ENCODE results near the gene FXYD7. TPM values are rescaled to one million over a fixed set of nuclear protein-coding genes. Genes with fewer than 3 reads are reported as not detected.

Gene FXYD7
- total and polyA plus RNA-seq, 9 of the 15 experiments (the other 6 are each of a cell fraction or from before 2014, with no cell fraction given), result 0.10 to 0.80 (median 0.31) TPM; not detected in 3

- ChIA-PET POLR2A (interaction anchor here (0.6 to 1.6 kb wide), 6 partner anchors 8 to 551 kb away, joined by 3 to 4 read pairs (median 4); no protein-coding TSS in a partner anchor), CTCF (ENCODE audit: low intra/inter-chr PET ratio) (no interaction called here)
- no peak for FAIRE-seq
- intact Hi-C loops (cut with micrococcal nuclease) (loop anchor here (5.0 kb wide), 2 partner anchors 38 to 78 kb away; partner anchors contain the start of gene LSR), in situ Hi-C loops (cut with MboI) (no loop called here)
- peaks cover 40 to 49% of the 10 kb centered on the region in 2 experiments for H3K4me1 ChIP-seq (replicated peaks in 1 of 2; ENCODE audit: control insufficient read depth in 2 of 2, insufficient read depth in 2 of 2, low read length in 2 of 2)
- no peak for ATAC-seq
- WGBS (ENCODE audit: insufficient coverage, low coverage, missing lambda C conversion rate), result 83% methylated on average over 16 of the region's 18 CpGs
- no peaks in the 10 kb centered on the region; a peak in 1 of 5 replicates for H3K27me3 ChIP-seq (ENCODE audit: control insufficient read depth in 2 of 2, insufficient read depth in 2 of 2, low read length in 2 of 2)
- no peak overlapping the region for H3K27ac ChIP-seq (ENCODE audit: extremely low read depth, low read depth, low read length)
- no peak overlapping the region for H3K9ac ChIP-seq (ENCODE audit: insufficient read depth in 1 of 2, low read depth in 2 of 2, low read length in 2 of 2)
- DNase-seq (ENCODE audit: extremely low read depth in 1 of 4, low spot score in 3 of 4), result no peak
- H3K4me3 ChIP-seq, result no peak overlapping the region
- H4K20me1 ChIP-seq (replicated peaks; ENCODE audit: control insufficient read depth, insufficient read depth, low read length), result no peaks in the 10 kb centered on the region
- TF ChIP-seq HDAC8 (tag; IDR thresholded peaks at IDR 0.05), result no peak
- no peak for TF ChIP-seq GABPB1 (CRISPR knock-in tag; IDR thresholded peaks at IDR 0.05)
- peak; percentile 47 for TF ChIP-seq POLR2G (IDR thresholded peaks at IDR 0.05; ENCODE audit: low read depth, low read length)
- no peak for TF ChIP-seq PTTG1 (tag; IDR thresholded peaks at IDR 0.05; ENCODE audit: low read depth)
- TF ChIP-seq RBFOX2 (IDR thresholded peaks at IDR 0.05; ENCODE audit: low read depth, low read length), result peak; percentile 54
- TF ChIP-seq RREB1 (CRISPR knock-in tag; IDR thresholded peaks at IDR 0.05), result no peak
- H3K9me1 ChIP-seq (ENCODE audit: control insufficient read depth, insufficient read depth, low read length), result no peaks in the 10 kb centered on the region
- no peak overlapping the region for H2AFZ ChIP-seq (ENCODE audit: low read depth, low read length)
- no TSS peak for BruUV-seq (replicated peaks)
- H3K79me2 ChIP-seq (ENCODE audit: control insufficient read depth, insufficient read depth, low read length), result peaks cover 13% of the 10 kb centered on the region; the same call in 2 of the 3 replicates
- H3K4me2 ChIP-seq (ENCODE audit: insufficient read depth, low read length), result no peak overlapping the region
- H3K36me3 ChIP-seq (ENCODE audit: control insufficient read depth, insufficient read depth, low read length), result peaks cover 77% of the 10 kb centered on the region
- peaks cover 12% of the 10 kb centered on the region; the same call in 1 of the 2 replicates for H3K9me3 ChIP-seq (replicated peaks; ENCODE audit: control insufficient read depth, insufficient read depth, low read depth, low read length)
Observed at GRCh38 chr19:35169221-35169995, 26.4 kb downstream of the FXYD7 start.
